HFFc6 (cell line): Measurements from ENCODE around the gene LAT. TPM values are rescaled to one million over a fixed set of nuclear protein-coding genes. Genes with fewer than 3 reads are reported as not detected.

ENCODE experiments used
- DNase-seq: peaks from one replicate; pipeline ENCODE4 v3.0.0-alpha.2; 2018
- H3K27ac Mint-ChIP-seq: 2 replicates; pipeline ENCODE4 v1.8.0; 2020; ENCODE audit warnings: mild to moderate bottlenecking, mixed read lengths
- H3K27me3 Mint-ChIP-seq: 2 replicates; pipeline ENCODE4 v1.8.0; 2021; ENCODE audit warnings: mild to moderate bottlenecking, moderate library complexity, mixed read lengths; ENCODE audit not compliant: insufficient read depth
- H3K36me3 Mint-ChIP-seq: 2 replicates; pipeline ENCODE4 v1.8.0; 2021; ENCODE audit warnings: low read depth, mixed read lengths
- H3K4me1 Mint-ChIP-seq: 2 replicates; pipeline ENCODE4 v1.8.0; 2020; ENCODE audit warnings: low read depth, mixed read lengths
- H3K4me3 Mint-ChIP-seq: 2 replicates; pipeline ENCODE4 v1.8.0; 2020; ENCODE audit warnings: mild to moderate bottlenecking, moderate library complexity, mixed read lengths
- H3K9me3 Mint-ChIP-seq: 2 replicates; pipeline ENCODE4 v1.8.0; 2020; ENCODE audit warnings: mild to moderate bottlenecking, mixed read lengths
- total RNA-seq, 6 experiments: library from RNA; stranded (reverse); fragmentation: NEBNext Ultra II Directional; extraction: Animal tissue kit (Norgen Biotek cat#: 25700); gene quantifications; 2 replicates in 1 of 6; 3 replicates in 5 of 6; pipeline ENCODE4 v1.2.3, GENCODE V29; 2021
- TF ChIP-seq, protein P1 (sequence below): fragments of 200-600 bp; sonication (generic); IDR thresholded peaks from 2 replicates; pipeline ENCODE4 v1.5.0; 2021; ENCODE audit warnings: antibody characterized with exemption, mild to moderate bottlenecking

LAT gene
- total RNA-seq, 6 experiments from 2014 or later: 2.9 to 5.0 (median 4.4) TPM

DNA sequence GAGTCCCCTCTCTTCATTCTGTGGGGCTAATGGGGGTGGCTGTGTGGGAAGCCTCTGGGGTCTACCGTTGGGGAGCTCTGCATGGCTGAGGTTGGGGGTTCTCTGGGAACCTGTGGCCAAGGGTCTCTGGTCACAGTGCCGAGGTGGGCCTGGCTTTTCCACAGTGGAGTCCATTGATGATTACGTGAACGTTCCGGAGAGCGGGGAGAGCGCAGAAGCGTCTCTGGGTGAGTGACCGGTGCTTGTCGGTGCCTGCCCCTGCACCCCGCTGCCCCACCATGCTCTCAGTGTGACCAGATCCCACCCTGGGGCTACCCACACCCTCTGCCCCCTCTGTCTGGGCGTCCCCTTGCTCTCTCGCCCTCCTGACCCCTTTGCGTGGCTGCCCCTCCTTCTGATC, 4.5 kb downstream of the LAT start:
- H3K4me3 Mint-ChIP-seq: no peak overlapping the region
- peaks cover 8% of the 10 kb centered on the region for H3K9me3 Mint-ChIP-seq
- TF ChIP-seq, protein P1, sequence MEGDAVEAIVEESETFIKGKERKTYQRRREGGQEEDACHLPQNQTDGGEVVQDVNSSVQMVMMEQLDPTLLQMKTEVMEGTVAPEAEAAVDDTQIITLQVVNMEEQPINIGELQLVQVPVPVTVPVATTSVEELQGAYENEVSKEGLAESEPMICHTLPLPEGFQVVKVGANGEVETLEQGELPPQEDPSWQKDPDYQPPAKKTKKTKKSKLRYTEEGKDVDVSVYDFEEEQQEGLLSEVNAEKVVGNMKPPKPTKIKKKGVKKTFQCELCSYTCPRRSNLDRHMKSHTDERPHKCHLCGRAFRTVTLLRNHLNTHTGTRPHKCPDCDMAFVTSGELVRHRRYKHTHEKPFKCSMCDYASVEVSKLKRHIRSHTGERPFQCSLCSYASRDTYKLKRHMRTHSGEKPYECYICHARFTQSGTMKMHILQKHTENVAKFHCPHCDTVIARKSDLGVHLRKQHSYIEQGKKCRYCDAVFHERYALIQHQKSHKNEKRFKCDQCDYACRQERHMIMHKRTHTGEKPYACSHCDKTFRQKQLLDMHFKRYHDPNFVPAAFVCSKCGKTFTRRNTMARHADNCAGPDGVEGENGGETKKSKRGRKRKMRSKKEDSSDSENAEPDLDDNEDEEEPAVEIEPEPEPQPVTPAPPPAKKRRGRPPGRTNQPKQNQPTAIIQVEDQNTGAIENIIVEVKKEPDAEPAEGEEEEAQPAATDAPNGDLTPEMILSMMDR: no peak
- H3K27me3 Mint-ChIP-seq: peaks cover 2% of the 10 kb centered on the region; the same call in 1 of the 2 replicates
- H3K36me3 Mint-ChIP-seq: peaks cover 10% of the 10 kb centered on the region
- H3K27ac Mint-ChIP-seq: no peak overlapping the region
- peaks cover 7% of the 10 kb centered on the region; the same call in 1 of the 2 replicates for H3K4me1 Mint-ChIP-seq
- DNase-seq: no peak

DNA sequence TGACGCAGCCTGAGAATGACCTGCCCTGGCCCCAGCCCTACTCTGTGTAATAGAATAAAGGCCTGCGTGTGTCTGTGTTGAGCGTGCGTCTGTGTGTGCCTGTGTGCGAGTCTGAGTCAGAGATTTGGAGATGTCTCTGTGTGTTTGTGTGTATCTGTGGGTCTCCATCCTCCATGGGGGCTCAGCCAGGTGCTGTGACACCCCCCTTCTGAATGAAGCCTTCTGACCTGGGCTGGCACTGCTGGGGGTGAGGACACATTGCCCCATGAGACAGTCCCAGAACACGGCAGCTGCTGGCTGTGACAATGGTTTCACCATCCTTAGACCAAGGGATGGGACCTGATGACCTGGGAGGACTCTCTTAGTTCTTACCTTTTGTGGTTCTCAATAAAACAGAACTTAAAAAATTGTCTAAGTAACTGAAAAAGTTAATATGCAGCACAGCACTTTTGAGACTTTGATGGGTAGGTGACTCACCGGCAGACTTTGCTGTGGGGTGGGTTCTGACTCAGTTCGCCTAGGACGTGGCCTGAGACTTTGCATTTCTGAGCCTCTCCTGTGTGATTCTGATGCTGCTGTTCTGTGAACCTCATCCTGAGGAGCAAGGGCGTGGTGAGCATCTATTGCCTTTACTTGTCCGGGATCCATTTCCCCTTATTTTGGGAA, 5.7 kb downstream of the LAT start:
- DNase-seq: no peak
- H3K27me3 Mint-ChIP-seq: peaks cover 2% of the 10 kb centered on the region; the same call in 1 of the 2 replicates
- H3K4me3 Mint-ChIP-seq: no peak overlapping the region
- H3K9me3 Mint-ChIP-seq: peaks cover 8% of the 10 kb centered on the region
- TF ChIP-seq, protein P1: no peak
- H3K27ac Mint-ChIP-seq: no peak overlapping the region
- H3K4me1 Mint-ChIP-seq: peaks cover 7% of the 10 kb centered on the region; the same call in 1 of the 2 replicates
- peaks cover 10% of the 10 kb centered on the region for H3K36me3 Mint-ChIP-seq

DNA sequence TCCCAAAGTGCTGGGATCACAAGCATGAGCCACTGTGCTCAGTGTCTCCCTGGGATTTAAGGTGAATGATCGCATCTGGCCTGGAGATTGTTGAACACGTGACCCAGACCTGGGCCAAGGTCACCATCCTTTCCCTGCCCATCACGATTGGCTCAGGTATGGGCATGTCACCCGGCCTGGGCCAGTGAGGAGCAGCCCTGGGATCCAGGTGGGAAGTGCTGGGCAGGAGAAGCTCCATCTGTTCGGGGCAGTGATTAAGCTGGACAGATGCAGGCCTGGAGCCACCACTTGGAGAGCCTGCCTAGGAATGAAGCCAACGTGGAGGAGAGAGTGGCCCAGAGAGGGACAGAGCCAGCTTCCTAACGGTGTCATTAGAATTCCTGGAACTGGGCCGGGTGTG, 6.8 kb downstream of the LAT start:
- Mint-ChIP-seq H3K36me3 (peaks cover 10% of the 10 kb centered on the region), H3K4me1 (peaks cover 7% of the 10 kb centered on the region; the same call in 1 of the 2 replicates), H3K4me3 (no peak overlapping the region), H3K9me3 (peaks cover 8% of the 10 kb centered on the region), H3K27ac (no peak overlapping the region), H3K27me3 (peaks cover 2% of the 10 kb centered on the region; the same call in 1 of the 2 replicates)
- DNase-seq: no peak
- TF ChIP-seq, protein P1: no peak

DNA sequence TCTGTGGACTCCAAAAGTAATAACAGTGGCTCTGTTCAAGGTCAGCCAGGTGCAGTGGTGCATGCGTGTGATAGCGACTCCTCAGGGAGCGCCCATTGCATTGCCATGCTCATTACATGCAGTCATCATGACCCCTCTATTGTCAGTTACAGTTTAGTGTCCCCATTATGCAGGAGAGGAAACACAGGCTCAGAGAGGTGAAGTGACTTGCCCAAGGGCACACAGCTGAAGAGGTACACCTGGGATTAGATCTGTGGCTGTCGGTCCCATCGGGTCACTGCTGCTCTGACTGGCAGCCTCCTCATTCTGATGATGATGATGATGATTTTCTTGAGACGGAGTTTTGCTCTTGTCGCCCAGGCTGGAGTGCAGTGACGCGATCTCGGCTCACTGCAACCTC, 7.6 kb downstream of the LAT start:
- Mint-ChIP-seq H3K36me3 (peaks cover 3% of the 10 kb centered on the region), H3K4me3 (no peak overlapping the region), H3K27ac (no peak overlapping the region), H3K9me3 (peaks cover 2% of the 10 kb centered on the region), H3K4me1 (peaks cover 7% of the 10 kb centered on the region; the same call in 1 of the 2 replicates), H3K27me3 (peaks cover 2% of the 10 kb centered on the region)
- DNase-seq: no peak
- TF ChIP-seq, protein P1: no peak

DNA sequence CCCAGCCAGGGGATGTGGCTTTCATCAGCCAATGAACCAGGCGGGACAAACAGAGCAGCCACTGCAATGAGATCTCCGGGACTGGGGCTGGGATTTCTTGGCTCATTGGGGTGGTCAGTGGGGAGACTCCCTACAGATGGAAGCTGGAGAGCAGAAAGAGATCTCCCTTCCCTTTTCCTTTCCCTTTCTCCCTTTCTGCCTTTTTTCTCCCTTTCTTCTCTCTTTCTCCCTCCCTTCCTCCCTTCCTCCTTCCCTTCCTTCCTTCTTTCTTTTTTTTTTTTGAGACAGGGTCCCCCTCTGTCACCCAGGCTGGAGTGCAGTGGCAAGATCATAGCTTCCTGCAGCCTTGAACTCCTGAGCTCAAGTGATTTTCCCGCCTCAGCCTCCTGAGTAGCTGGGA, 14.0 kb downstream of the LAT start:
- TF ChIP-seq, protein P1: no peak
- Mint-ChIP-seq H3K27ac (no peak overlapping the region), H3K4me3 (no peak overlapping the region), H3K36me3 (no peaks in the 10 kb centered on the region), H3K4me1 (peaks cover 8% of the 10 kb centered on the region), H3K27me3 (peaks cover 1% of the 10 kb centered on the region), H3K9me3 (no peaks in the 10 kb centered on the region)
- no peak for DNase-seq
